HuH-7.5 (cell line): ENCODE results near the gene SCIN.

ENCODE experiments used
- DNase-seq: peaks from one replicate; pipeline ENCODE4 v3.0.0; 2011; ENCODE audit warnings: low spot score

The SCIN gene

GRCh38 chr7:12569673-12570072 lies 847 bp upstream of the SCIN start:
- DNase-seq = no peak

- peak; percentile 42 for DNase-seq
Observed at GRCh38 chr7:12570168-12570533, 369 bp upstream of the SCIN start.

- no peak for DNase-seq
Observed at GRCh38 chr7:12571691-12572090, 1.2 kb downstream of the SCIN start.

GRCh38 chr7:12572941-12573575 lies 2.5 kb downstream of the SCIN start:
- no peak for DNase-seq

- DNase-seq = no peak
Observed at GRCh38 chr7:12573885-12574284, 3.4 kb downstream of the SCIN start.

- no peak for DNase-seq
Observed at GRCh38 chr7:12578930-12579640, 8.6 kb downstream of the SCIN start.

- DNase-seq = no peak
Observed at GRCh38 chr7:12581897-12582296, 11.4 kb downstream of the SCIN start.

- no peak for DNase-seq
Observed at GRCh38 chr7:12582362-12582761, 11.8 kb downstream of the SCIN start.

GRCh38 chr7:12583176-12583575 lies 12.7 kb downstream of the SCIN start:
- no peak for DNase-seq

GRCh38 chr7:12583922-12584321 lies 13.4 kb downstream of the SCIN start:
- DNase-seq = no peak

- no peak for DNase-seq
Observed at GRCh38 chr7:12584930-12585329, 14.4 kb downstream of the SCIN start.

- no peak for DNase-seq
Observed at GRCh38 chr7:12586271-12586670, 15.8 kb downstream of the SCIN start.

- DNase-seq = no peak
Observed at GRCh38 chr7:12588259-12588904, 17.9 kb downstream of the SCIN start.

- no peak for DNase-seq
Observed at GRCh38 chr7:12590559-12590958, 20.0 kb downstream of the SCIN start.

- DNase-seq = no peak
Observed at GRCh38 chr7:12594122-12594897, 23.8 kb downstream of the SCIN start.

GRCh38 chr7:12595148-12595547 lies 24.6 kb downstream of the SCIN start:
- DNase-seq = no peak

GRCh38 chr7:12596225-12596790 lies 25.8 kb downstream of the SCIN start:
- no peak for DNase-seq

- DNase-seq = no peak
Observed at GRCh38 chr7:12601302-12601869, 30.9 kb downstream of the SCIN start.

GRCh38 chr7:12607134-12607533 lies 36.6 kb downstream of the SCIN start:
- no peak for DNase-seq

- DNase-seq = no peak
Observed at GRCh38 chr7:12609561-12609960, 39.0 kb downstream of the SCIN start.

GRCh38 chr7:12610899-12611298 lies 40.4 kb downstream of the SCIN start:
- no peak for DNase-seq

GRCh38 chr7:12612622-12613021 lies 42.1 kb downstream of the SCIN start:
- no peak for DNase-seq
